Measurements from ENCODE around the gene SURF1.

SURF1 gene

GRCh38 chr9:133356391-133357091 lies at the start of gene SURF1, which contains the start of gene SURF2:
Gene SURF1 (minus strand): TSS chr9:133356487. CDS start chr9:133356453, 34 bp downstream.
Gene SURF2 (plus strand): TSS chr9:133356550. CDS start chr9:133356593, 43 bp downstream.
- DNase-seq (ENCODE audit: extremely low read depth, low read depth), result no peak
- TF ChIP-seq, protein P1, sequence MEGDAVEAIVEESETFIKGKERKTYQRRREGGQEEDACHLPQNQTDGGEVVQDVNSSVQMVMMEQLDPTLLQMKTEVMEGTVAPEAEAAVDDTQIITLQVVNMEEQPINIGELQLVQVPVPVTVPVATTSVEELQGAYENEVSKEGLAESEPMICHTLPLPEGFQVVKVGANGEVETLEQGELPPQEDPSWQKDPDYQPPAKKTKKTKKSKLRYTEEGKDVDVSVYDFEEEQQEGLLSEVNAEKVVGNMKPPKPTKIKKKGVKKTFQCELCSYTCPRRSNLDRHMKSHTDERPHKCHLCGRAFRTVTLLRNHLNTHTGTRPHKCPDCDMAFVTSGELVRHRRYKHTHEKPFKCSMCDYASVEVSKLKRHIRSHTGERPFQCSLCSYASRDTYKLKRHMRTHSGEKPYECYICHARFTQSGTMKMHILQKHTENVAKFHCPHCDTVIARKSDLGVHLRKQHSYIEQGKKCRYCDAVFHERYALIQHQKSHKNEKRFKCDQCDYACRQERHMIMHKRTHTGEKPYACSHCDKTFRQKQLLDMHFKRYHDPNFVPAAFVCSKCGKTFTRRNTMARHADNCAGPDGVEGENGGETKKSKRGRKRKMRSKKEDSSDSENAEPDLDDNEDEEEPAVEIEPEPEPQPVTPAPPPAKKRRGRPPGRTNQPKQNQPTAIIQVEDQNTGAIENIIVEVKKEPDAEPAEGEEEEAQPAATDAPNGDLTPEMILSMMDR (IDR thresholded peaks at IDR 0.05; ENCODE audit: low read depth, low read length, missing control alignments), result no peak
- peak within 1 kb of the TSS; percentile 88 for H3K4me3 ChIP-seq (replicated peaks; ENCODE audit: low read depth, low read length)

DNA sequence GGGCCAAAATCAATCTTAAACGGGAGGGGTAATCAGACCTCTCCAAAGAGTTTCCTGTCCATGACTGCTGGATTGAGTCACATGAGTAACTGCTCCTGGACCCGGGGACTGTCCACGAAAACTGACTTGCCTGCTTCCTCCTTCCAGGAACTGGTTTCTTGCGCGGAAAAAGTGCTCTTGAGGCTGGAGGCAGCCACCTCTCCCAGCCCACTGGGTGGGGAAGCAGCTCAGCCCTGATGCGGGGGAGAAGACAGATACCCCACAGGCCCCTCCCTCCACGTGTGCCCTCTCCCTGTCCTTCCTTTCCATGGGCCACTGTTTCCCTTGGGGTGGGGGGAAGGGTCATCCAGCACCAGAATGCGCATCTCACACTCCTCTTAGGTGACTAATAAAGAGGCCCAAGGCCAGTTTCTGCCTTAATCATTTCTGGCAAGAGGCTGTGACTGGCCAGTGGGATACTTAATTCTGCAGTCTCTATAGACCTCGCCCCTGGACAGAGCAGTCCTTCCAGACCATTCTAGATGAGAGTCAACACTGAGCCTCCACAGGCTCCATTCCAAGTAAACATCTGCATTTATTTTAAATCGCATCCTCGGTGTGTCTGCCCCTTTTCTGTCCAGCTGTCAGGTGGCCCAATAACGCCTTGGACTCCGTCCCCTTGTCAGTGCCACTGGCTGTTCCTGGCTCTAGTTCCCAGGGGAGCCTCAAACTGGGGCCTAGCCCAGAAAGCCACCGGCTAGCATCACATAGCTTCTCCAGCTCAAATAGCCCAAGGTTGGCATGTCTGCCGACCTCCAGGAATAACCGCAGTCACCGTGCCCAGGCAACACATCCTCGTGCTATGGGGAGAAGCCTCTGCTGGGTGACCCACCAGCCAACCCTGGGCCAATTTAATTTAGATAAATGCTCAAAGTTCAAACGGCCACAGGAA lies 49.5 kb upstream of the SURF1 start:
- no peak for DNase-seq (ENCODE audit: extremely low read depth, low read depth)
- TF ChIP-seq, protein P1 (IDR thresholded peaks at IDR 0.05; ENCODE audit: low read depth, low read length, missing control alignments), result no peak

DNA sequence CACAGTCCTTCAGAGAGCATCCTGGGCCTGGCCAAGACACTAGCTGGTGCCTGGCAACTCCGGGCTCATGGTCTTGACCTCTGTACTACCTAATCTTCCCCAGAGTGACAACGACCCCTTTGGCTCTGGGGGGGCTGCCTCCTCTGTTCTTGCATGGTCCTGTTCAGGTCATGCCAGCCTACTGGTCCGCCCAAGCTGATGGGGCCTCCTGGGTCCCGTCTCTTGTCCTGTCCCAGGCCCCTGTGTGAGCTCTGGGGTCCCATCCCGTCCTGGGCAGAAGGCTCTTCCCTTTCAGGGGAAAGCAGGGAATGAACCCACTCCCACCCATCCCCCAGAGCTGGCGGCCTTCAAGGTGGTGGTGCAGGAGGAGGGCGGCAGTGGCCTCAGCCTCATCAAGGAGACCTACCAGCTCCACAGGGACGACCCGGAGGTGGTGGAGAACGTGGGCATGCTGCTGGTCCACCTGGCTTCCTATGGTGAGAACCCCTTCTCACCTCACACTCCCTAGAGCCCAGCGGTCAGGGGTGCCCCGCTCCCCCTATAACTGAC lies 48.2 kb upstream of the SURF1 start:
- H3K4me3 ChIP-seq (replicated peaks; ENCODE audit: low read depth, low read length), result no peak overlapping the region

More for the DNA sequence above, 49.5 kb upstream of the SURF1 start:
- no peak overlapping the region for H3K4me3 ChIP-seq (replicated peaks; ENCODE audit: low read depth, low read length)

GRCh38 chr9:133403766-133404453 lies 47.6 kb upstream of the SURF1 start:
- TF ChIP-seq, protein P1 (IDR thresholded peaks at IDR 0.05; ENCODE audit: low read depth, low read length, missing control alignments), result peak; percentile 61
- DNase-seq (ENCODE audit: extremely low read depth, low read depth), result no peak
- H3K4me3 ChIP-seq (replicated peaks; ENCODE audit: low read depth, low read length), result no peak overlapping the region

More for the DNA sequence above, 48.2 kb upstream of the SURF1 start:
- TF ChIP-seq, protein P1 (IDR thresholded peaks at IDR 0.05; ENCODE audit: low read depth, low read length, missing control alignments), result no peak
- no peak for DNase-seq (ENCODE audit: extremely low read depth, low read depth)

- no peak for DNase-seq (ENCODE audit: extremely low read depth, low read depth)
- H3K4me3 ChIP-seq (replicated peaks; ENCODE audit: low read depth, low read length), result no peak overlapping the region
- TF ChIP-seq, protein P1 (IDR thresholded peaks at IDR 0.05; ENCODE audit: low read depth, low read length, missing control alignments), result no peak
Observed at GRCh38 chr9:133402689-133403088, 46.4 kb upstream of the SURF1 start.

GRCh38 chr9:133401588-133401987 lies 45.3 kb upstream of the SURF1 start:
- H3K4me3 ChIP-seq (replicated peaks; ENCODE audit: low read depth, low read length), result no peak overlapping the region
- DNase-seq (ENCODE audit: extremely low read depth, low read depth), result no peak
- TF ChIP-seq, protein P1 (IDR thresholded peaks at IDR 0.05; ENCODE audit: low read depth, low read length, missing control alignments), result no peak
